HEK293 (cell line): ENCODE measurements around the gene MYH14.

Experiments used
- CTCF ChIA-PET: fragments of 350-600 bp; formaldehyde crosslinking; extraction: SDS; loops from one replicate; lab custom pipeline; 2021; ENCODE audit warnings: antibody characterized with exemption; lab: Yijun Ruan, JAX
- POLR2A ChIA-PET: fragments of 300-600 bp; formaldehyde crosslinking; extraction: SDS; loops from one replicate; lab custom pipeline; 2020; ENCODE audit warnings: antibody characterized with exemption, inconsistent platforms; lab: Yijun Ruan, JAX
- H3K27ac ChIP-seq: fragments of 200-500 bp; sonication (Bioruptor generic); 2 replicates; pipeline ENCODE4 v1.5.1; 2014; ENCODE audit warnings: low read depth, low read length, control low read depth, inconsistent platforms; ENCODE audit errors: extremely low read depth
- H3K36me3 ChIP-seq, 2 experiments: fragments of 200-500 bp in 1 of 2; sonication (Bioruptor generic) in 1 of 2; 1 replicate in 1 of 2; 2 replicates in 1 of 2; pipeline ENCODE4 v1.5.1; 2014 to 2017; ENCODE audit warnings: inconsistent platforms in 2 of 2, low read length in 2 of 2; ENCODE audit not compliant: control insufficient read depth in 2 of 2, insufficient read depth in 1 of 2
- H3K4me1 ChIP-seq: fragments of 200-500 bp; sonication (Bioruptor generic); 2 replicates; pipeline ENCODE4 v1.5.1; 2014; ENCODE audit warnings: mild to moderate bottlenecking, low read length, inconsistent platforms; ENCODE audit not compliant: control insufficient read depth, insufficient read depth
- H3K4me3 ChIP-seq: 2 replicates; pipeline ENCODE4 v1.5.1; 2011; ENCODE audit warnings: low read depth, mild to moderate bottlenecking, control low read depth, low read length, moderate library complexity
- H3K9me3 ChIP-seq: fragments of 200-500 bp; sonication (Bioruptor generic); 2 replicates; pipeline ENCODE4 v1.5.1; 2014; ENCODE audit warnings: low read depth, low read length, inconsistent platforms; ENCODE audit not compliant: control insufficient read depth, insufficient read depth
- HOXD13 ChIP-seq: sonication (generic); formaldehyde crosslinking; IDR thresholded peaks from 2 replicates; pipeline ENCODE4 v1.8.0; 2022; ENCODE audit warnings: missing genetic modification reagents, borderline replicate concordance
- KLF1 ChIP-seq: fragments of 450-650 bp; formaldehyde crosslinking; IDR thresholded peaks from 2 replicates; pipeline ENCODE4 v1.5.1; 2016; ENCODE audit warnings: missing biosample characterization, missing genetic modification characterization
- PRDM1 ChIP-seq: fragments of 450-650 bp; formaldehyde crosslinking; IDR thresholded peaks from 2 replicates; pipeline ENCODE4; 2016; ENCODE audit warnings: missing biosample characterization, missing genetic modification characterization
- SETDB1 ChIP-seq: IDR thresholded peaks from one replicate; pipeline ENCODE4 v1.6.1; 2017; ENCODE audit warnings: mild to moderate bottlenecking, low read length, moderate library complexity, mixed read lengths; ENCODE audit not compliant: insufficient read length
- ZBTB17 ChIP-seq: fragments of 450-650 bp; formaldehyde crosslinking; IDR thresholded peaks from 2 replicates; pipeline ENCODE4 v1.5.1; 2016; ENCODE audit warnings: missing biosample characterization, missing genetic modification characterization
- ZNF335 ChIP-seq: fragments of 450-650 bp; formaldehyde crosslinking; conservative IDR thresholded peaks from 2 replicates; pipeline ENCODE4 v1.5.1; 2016; ENCODE audit warnings: missing biosample characterization, missing genetic modification characterization
- ZNF366 ChIP-seq: fragments of 450-650 bp; formaldehyde crosslinking; conservative IDR thresholded peaks from 2 replicates; pipeline ENCODE4 v1.5.1; 2016; ENCODE audit warnings: missing biosample characterization, missing genetic modification characterization
- ZNF585B ChIP-seq: fragments of 450-650 bp; formaldehyde crosslinking; IDR thresholded peaks from 2 replicates; pipeline ENCODE4 v1.5.1; 2016; ENCODE audit warnings: missing biosample characterization, missing genetic modification characterization
- ZNF623 ChIP-seq: fragments of 450-650 bp; formaldehyde crosslinking; IDR thresholded peaks from 2 replicates; pipeline ENCODE4 v1.5.1; 2016; ENCODE audit warnings: missing biosample characterization, missing genetic modification characterization
- ZNF660 ChIP-seq: fragments of 450-650 bp; IDR thresholded peaks from 2 replicates; pipeline ENCODE4 v1.5.1; 2018; ENCODE audit warnings: missing biosample characterization, mild to moderate bottlenecking, missing genetic modification characterization
- ZXDB ChIP-seq: fragments of 450-650 bp; formaldehyde crosslinking; IDR thresholded peaks from 2 replicates; pipeline ENCODE4 v1.5.1; 2016; ENCODE audit warnings: missing biosample characterization, missing genetic modification characterization
- TF ChIP-seq, protein P1 (sequence below): fragments of 450-650 bp; formaldehyde crosslinking; IDR thresholded peaks from 2 replicates; pipeline ENCODE4 v1.5.1; 2016; ENCODE audit warnings: missing biosample characterization, missing genetic modification characterization
- TF ChIP-seq, protein P2 (sequence below): fragments of 450-650 bp; formaldehyde crosslinking; IDR thresholded peaks from 2 replicates; pipeline ENCODE4 v1.5.1; 2016; ENCODE audit warnings: missing biosample characterization, missing genetic modification characterization
- TF ChIP-seq, protein P3 (sequence below): fragments of 450-650 bp; formaldehyde crosslinking; IDR thresholded peaks from 2 replicates; pipeline ENCODE4 v1.5.1; 2016; ENCODE audit warnings: missing biosample characterization, missing genetic modification characterization

The MYH14 gene

DNA sequence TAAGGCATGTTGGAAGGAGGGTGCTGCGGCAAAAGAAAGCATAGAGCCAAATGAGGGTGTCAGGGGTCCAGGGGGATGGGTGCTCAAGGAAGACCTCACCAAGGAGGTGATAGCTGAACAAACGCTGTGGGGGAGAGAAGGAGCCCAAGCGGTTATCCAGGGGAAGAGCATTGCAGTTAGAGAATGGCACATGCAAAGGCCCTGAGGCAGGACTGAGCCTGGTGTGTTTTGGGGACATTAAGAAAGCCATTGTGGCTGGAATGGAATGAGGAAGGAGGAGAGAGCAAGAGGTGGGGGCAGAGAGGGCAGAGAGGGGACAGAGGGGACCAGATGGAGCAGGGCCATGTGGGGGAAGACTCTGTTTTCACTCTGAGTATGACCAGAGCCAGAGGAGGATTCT is 6.1 kb upstream of the MYH14 start:
- Histone ChIP-seq H3K36me3 (no peaks in the 10 kb centered on the region), H3K4me3 (no peak overlapping the region), H3K4me1 (peaks cover 4% of the 10 kb centered on the region; the same call in 1 of the 2 replicates), H3K27ac (no peak overlapping the region), H3K9me3 (no peaks in the 10 kb centered on the region)
- ChIA-PET POLR2A (no interaction called here), CTCF (interaction anchor here (0.7 kb wide), 1 partner anchor 16 kb away, joined by 4 read pairs; no protein-coding TSS in a partner anchor)
- no peak for TF ChIP-seq ZNF585B (tag by site-specific recombination)
- TF ChIP-seq ZNF623 (tag by site-specific recombination), result peak; percentile 98
- TF ChIP-seq HOXD13, result no peak
- TF ChIP-seq, protein P1, sequence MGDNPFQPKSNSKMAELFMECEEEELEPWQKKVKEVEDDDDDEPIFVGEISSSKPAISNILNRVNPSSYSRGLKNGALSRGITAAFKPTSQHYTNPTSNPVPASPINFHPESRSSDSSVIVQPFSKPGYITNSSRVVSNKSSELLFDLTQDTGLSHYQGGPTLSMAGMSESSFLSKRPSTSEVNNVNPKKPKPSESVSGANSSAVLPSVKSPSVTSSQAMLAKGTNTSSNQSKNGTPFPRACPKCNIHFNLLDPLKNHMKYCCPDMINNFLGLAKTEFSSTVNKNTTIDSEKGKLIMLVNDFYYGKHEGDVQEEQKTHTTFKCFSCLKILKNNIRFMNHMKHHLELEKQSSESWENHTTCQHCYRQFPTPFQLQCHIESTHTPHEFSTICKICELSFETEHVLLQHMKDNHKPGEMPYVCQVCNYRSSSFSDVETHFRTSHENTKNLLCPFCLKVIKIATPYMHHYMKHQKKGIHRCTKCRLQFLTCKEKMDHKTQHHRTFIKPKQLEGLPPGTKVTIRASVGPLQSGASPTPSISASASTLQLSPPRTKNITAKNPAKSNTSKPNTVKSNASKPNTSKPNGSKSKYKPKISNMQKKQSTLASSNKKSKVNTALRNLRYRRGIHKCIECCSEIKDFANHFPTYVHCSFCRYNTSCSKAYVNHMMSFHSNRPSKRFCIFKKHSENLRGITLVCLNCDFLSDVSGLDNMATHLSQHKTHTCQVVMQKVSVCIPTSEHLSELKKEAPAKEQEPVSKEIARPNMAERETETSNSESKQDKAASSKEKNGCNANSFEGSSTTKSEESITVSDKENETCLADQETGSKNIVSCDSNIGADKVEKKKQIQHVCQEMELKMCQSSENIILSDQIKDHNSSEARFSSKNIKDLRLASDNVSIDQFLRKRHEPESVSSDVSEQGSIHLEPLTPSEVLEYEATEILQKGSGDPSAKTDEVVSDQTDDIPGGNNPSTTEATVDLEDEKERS, result peak; percentile 54; the same call in 1 of the 2 replicates
- no peak for TF ChIP-seq ZNF660 (tag by site-specific recombination)
- TF ChIP-seq ZXDB (tag by site-specific recombination), result no peak
- TF ChIP-seq, protein P2, sequence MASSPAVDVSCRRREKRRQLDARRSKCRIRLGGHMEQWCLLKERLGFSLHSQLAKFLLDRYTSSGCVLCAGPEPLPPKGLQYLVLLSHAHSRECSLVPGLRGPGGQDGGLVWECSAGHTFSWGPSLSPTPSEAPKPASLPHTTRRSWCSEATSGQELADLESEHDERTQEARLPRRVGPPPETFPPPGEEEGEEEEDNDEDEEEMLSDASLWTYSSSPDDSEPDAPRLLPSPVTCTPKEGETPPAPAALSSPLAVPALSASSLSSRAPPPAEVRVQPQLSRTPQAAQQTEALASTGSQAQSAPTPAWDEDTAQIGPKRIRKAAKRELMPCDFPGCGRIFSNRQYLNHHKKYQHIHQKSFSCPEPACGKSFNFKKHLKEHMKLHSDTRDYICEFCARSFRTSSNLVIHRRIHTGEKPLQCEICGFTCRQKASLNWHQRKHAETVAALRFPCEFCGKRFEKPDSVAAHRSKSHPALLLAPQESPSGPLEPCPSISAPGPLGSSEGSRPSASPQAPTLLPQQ (tag by site-specific recombination), result no peak

DNA sequence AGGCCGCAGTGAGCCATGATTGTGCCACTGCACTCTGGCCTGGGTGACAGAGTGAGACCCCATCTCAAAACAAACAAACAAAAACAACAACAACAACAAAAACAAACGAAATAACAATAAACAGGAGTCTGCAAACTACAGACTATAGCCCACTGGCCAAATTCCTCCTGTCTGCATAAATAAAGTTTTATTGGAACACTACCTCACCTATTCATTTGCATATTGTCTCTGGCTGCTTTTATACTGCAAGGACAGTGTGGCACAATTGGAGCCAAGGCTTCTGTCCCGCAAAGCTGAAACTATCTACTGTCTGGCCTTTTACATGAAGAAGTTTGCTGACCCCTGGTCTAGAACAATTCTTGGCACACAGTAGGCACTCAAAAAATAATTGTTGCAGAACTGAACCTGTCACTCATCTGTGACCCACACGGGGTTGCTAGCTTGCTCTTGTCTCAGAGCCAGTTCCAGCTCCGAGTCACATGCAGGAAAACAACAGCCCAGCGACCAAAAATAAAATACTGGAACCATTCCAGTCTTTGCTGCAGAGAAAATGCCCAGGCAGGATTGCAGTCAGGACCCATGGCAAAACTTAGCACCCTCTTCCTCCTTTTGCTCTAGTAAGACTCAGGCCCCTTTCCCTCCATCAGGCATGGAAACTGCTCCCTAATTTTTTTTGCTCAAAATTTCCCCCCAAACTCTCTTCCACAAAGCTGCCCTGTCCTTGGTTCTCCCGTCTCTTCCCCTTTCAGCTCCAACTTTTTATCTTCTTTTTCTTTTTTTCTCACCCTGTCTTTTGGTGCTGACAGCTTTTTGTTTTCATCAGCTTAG is 4.8 kb upstream of the MYH14 start:
- no peak overlapping the region for H3K4me3 ChIP-seq
- H3K36me3 ChIP-seq, result no peaks in the 10 kb centered on the region
- H3K27ac ChIP-seq, result no peak overlapping the region
- H3K4me1 ChIP-seq, result peaks cover 4% of the 10 kb centered on the region; the same call in 1 of the 2 replicates
- TF ChIP-seq SETDB1 (no peak), ZNF366 (tag by site-specific recombination) (peak; percentile 66), KLF1 (tag by site-specific recombination) (no peak), ZBTB17 (peak; percentile 4; the same call in 1 of the 2 replicates), PRDM1 (peak; percentile 49; the same call in 1 of the 2 replicates), ZNF335 (tag by site-specific recombination) (peak; percentile 83)
- TF ChIP-seq, protein P3, sequence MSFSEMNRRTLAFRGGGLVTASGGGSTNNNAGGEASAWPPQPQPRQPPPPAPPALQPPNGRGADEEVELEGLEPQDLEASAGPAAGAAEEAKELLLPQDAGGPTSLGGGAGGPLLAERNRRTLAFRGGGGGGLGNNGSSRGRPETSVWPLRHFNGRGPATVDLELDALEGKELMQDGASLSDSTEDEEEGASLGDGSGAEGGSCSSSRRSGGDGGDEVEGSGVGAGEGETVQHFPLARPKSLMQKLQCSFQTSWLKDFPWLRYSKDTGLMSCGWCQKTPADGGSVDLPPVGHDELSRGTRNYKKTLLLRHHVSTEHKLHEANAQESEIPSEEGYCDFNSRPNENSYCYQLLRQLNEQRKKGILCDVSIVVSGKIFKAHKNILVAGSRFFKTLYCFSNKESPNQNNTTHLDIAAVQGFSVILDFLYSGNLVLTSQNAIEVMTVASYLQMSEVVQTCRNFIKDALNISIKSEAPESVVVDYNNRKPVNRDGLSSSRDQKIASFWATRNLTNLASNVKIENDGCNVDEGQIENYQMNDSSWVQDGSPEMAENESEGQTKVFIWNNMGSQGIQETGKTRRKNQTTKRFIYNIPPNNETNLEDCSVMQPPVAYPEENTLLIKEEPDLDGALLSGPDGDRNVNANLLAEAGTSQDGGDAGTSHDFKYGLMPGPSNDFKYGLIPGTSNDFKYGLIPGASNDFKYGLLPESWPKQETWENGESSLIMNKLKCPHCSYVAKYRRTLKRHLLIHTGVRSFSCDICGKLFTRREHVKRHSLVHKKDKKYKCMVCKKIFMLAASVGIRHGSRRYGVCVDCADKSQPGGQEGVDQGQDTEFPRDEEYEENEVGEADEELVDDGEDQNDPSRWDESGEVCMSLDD (tag by site-specific recombination), result no peak
- TF ChIP-seq, all 188 proteins: peak for 4
- ChIA-PET CTCF (interaction anchor here (0.7 to 1.1 kb wide), 5 partner anchors 8 to 104 kb away, joined by 3 to 5 read pairs (median 4); no protein-coding TSS in a partner anchor), POLR2A (interaction anchor here (0.7 to 0.8 kb wide), 2 partner anchors 135 to 543 kb away, joined by 3 read pairs; no protein-coding TSS in a partner anchor)
- no peaks in the 10 kb centered on the region for H3K9me3 ChIP-seq
